Measurements from ENCODE around the gene EFNA5. TPM values are rescaled to one million over a fixed set of nuclear protein-coding genes. Genes with fewer than 3 reads are reported as not detected.
A peak's percentile ranks its signal among the peaks of the same experiment; 100 is the strongest.

The EFNA5 gene
- total and polyA plus RNA-seq, 2 experiments from 2014 or later: 8.5 to 18.8 TPM

GRCh38 chr5:107518616-107519015, 152.1 kb downstream of the EFNA5 start:
- H2AFZ ChIP-seq: no peak overlapping the region
- H3K4me2 ChIP-seq: no peak overlapping the region
- H3K27me3 ChIP-seq: no peaks in the 10 kb centered on the region
- H3K27ac ChIP-seq: no peak overlapping the region
- no peak overlapping the region for H3K4me3 ChIP-seq
- H3K79me2 ChIP-seq: peaks cover 44% of the 10 kb centered on the region
- H3K4me1 ChIP-seq (ENCODE audit: insufficient read depth): peaks cover 18% of the 10 kb centered on the region
- TF ChIP-seq EZH2 (IDR thresholded peaks at IDR 0.05; ENCODE audit: borderline replicate concordance): no peak
- TF ChIP-seq EZH2phosphoT487 (IDR thresholded peaks at IDR 0.05; ENCODE audit: low read depth, severe bottlenecking, unreplicated experiment): no peak
- TF ChIP-seq CTCF (IDR thresholded peaks at IDR 0.05; ENCODE audit: poor library complexity): no peak
- no peak for DNase-seq (ENCODE audit: low spot score)
- no peaks in the 10 kb centered on the region for H4K20me1 ChIP-seq (ENCODE audit: insufficient read depth, poor library complexity, severe bottlenecking)
- no peaks in the 10 kb centered on the region for H3K9me3 ChIP-seq (ENCODE audit: low read depth)
- no peaks in the 10 kb centered on the region for H3K9me2 ChIP-seq (replicated peaks; ENCODE audit: insufficient read depth)
- WGBS (ENCODE audit: low lambda C conversion rate, missing lambda C conversion rate): 86% methylated on average over 2 of the region's 2 CpGs
- no peaks in the 10 kb centered on the region for H3K36me3 ChIP-seq (replicated peaks; ENCODE audit: insufficient read depth, low read depth)

- H3K9me2 ChIP-seq (replicated peaks; ENCODE audit: insufficient read depth): no peaks in the 10 kb centered on the region
- DNase-seq (ENCODE audit: low spot score): no peak
- H3K4me1 ChIP-seq (ENCODE audit: insufficient read depth): peaks cover 21% of the 10 kb centered on the region
- H3K4me3 ChIP-seq: no peak overlapping the region
- no peak for TF ChIP-seq EZH2phosphoT487 (IDR thresholded peaks at IDR 0.05; ENCODE audit: low read depth, severe bottlenecking, unreplicated experiment)
- no peak for TF ChIP-seq CTCF (IDR thresholded peaks at IDR 0.05; ENCODE audit: poor library complexity)
- no peak for TF ChIP-seq EZH2 (IDR thresholded peaks at IDR 0.05; ENCODE audit: borderline replicate concordance)
- H3K79me2 ChIP-seq: peaks cover 45% of the 10 kb centered on the region
- whole genome bisulfite sequencing (ENCODE audit: low lambda C conversion rate, missing lambda C conversion rate): 66% methylated on average over 6 of the region's 6 CpGs
- no peaks in the 10 kb centered on the region for H3K27me3 ChIP-seq
- no peaks in the 10 kb centered on the region for H4K20me1 ChIP-seq (ENCODE audit: insufficient read depth, poor library complexity, severe bottlenecking)
- no peak overlapping the region for H2AFZ ChIP-seq
- no peak overlapping the region for H3K27ac ChIP-seq
- H3K9me3 ChIP-seq (ENCODE audit: low read depth): no peaks in the 10 kb centered on the region
- H3K36me3 ChIP-seq (replicated peaks; ENCODE audit: insufficient read depth, low read depth): no peaks in the 10 kb centered on the region
- H3K4me2 ChIP-seq: no peak overlapping the region
Observed at GRCh38 chr5:107518190-107518589, 152.5 kb downstream of the EFNA5 start.

- no peaks in the 10 kb centered on the region for H3K9me3 ChIP-seq (ENCODE audit: low read depth)
- peaks cover 22% of the 10 kb centered on the region for H3K4me1 ChIP-seq (ENCODE audit: insufficient read depth)
- H3K9me2 ChIP-seq (replicated peaks; ENCODE audit: insufficient read depth): no peaks in the 10 kb centered on the region
- H3K27ac ChIP-seq: no peak overlapping the region
- no peak for DNase-seq (ENCODE audit: low spot score)
- H2AFZ ChIP-seq: no peak overlapping the region
- no peak overlapping the region for H3K4me2 ChIP-seq
- no peaks in the 10 kb centered on the region for H3K27me3 ChIP-seq
- no peaks in the 10 kb centered on the region for H4K20me1 ChIP-seq (ENCODE audit: insufficient read depth, poor library complexity, severe bottlenecking)
- peaks cover 42% of the 10 kb centered on the region for H3K79me2 ChIP-seq
- TF ChIP-seq EZH2 (IDR thresholded peaks at IDR 0.05; ENCODE audit: borderline replicate concordance): no peak
- no peak overlapping the region for H3K4me3 ChIP-seq
- 78% methylated on average over 10 of the region's 10 CpGs for WGBS (ENCODE audit: low lambda C conversion rate, missing lambda C conversion rate)
- H3K36me3 ChIP-seq (replicated peaks; ENCODE audit: insufficient read depth, low read depth): no peaks in the 10 kb centered on the region
Observed at GRCh38 chr5:107517185-107518033, 153.3 kb downstream of the EFNA5 start.

GRCh38 chr5:107516452-107517184, 154.1 kb downstream of the EFNA5 start:
- Histone ChIP-seq H2AFZ (no peak overlapping the region), H3K9me2 (replicated peaks; ENCODE audit: insufficient read depth) (no peaks in the 10 kb centered on the region), H3K27ac (peak overlapping the region; percentile 8), H3K4me2 (no peak overlapping the region), H3K36me3 (replicated peaks; ENCODE audit: insufficient read depth, low read depth) (no peaks in the 10 kb centered on the region), H3K4me1 (ENCODE audit: insufficient read depth) (peaks cover 22% of the 10 kb centered on the region), H3K4me3 (no peak overlapping the region), H3K9me3 (ENCODE audit: low read depth) (no peaks in the 10 kb centered on the region), H4K20me1 (ENCODE audit: insufficient read depth, poor library complexity, severe bottlenecking) (no peaks in the 10 kb centered on the region), H3K27me3 (no peaks in the 10 kb centered on the region), H3K79me2 (peaks cover 39% of the 10 kb centered on the region)
- WGBS (ENCODE audit: low lambda C conversion rate, missing lambda C conversion rate): 38% methylated on average over 3 of the region's 3 CpGs
- DNase-seq (ENCODE audit: low spot score): no peak
- TF ChIP-seq EZH2 (IDR thresholded peaks at IDR 0.05; ENCODE audit: borderline replicate concordance) (no peak), CTCF (IDR thresholded peaks at IDR 0.05; ENCODE audit: poor library complexity) (no peak), EZH2phosphoT487 (IDR thresholded peaks at IDR 0.05; ENCODE audit: low read depth, severe bottlenecking, unreplicated experiment) (no peak)
